H4 (cell line): ENCODE results near the gene CACNA1A. TPM values are rescaled to one million over a fixed set of nuclear protein-coding genes. Genes with fewer than 3 reads are reported as not detected.

Experiments used
- DNase-seq: peaks from one replicate; pipeline ENCODE4 v3.0.0-alpha.2; 2015; ENCODE audit warnings: low spot score
- total RNA-seq: library from RNA; depleted of rRNA; stranded (reverse); fragments of >200 nt; shearing (Covaris generic); gene quantifications from 2 replicates; pipeline ENCODE4 v1.2.3, GENCODE V29; 2014

Gene CACNA1A
- total RNA-seq, 1 experiment from 2014 or later, result 0.08 TPM

GRCh38 chr19:13234518-13234917 is 271.8 kb downstream of the CACNA1A start:
- no peak for DNase-seq

- no peak for DNase-seq
These were observed 274.6 kb downstream of the CACNA1A start for GRCh38 chr19:13231663-13232062.

GRCh38 chr19:13229246-13229645 is 277.0 kb downstream of the CACNA1A start:
- no peak for DNase-seq

GRCh38 chr19:13228561-13228960 is 277.7 kb downstream of the CACNA1A start:
- DNase-seq, result no peak

- no peak for DNase-seq
These were observed 279.3 kb downstream of the CACNA1A start for GRCh38 chr19:13226983-13227382.

- no peak for DNase-seq
These were observed 280.1 kb downstream of the CACNA1A start for GRCh38 chr19:13225973-13226865.

GRCh38 chr19:13225085-13225484 is 281.2 kb downstream of the CACNA1A start:
- DNase-seq, result no peak

GRCh38 chr19:13220847-13221246 is 285.4 kb downstream of the CACNA1A start:
- no peak for DNase-seq

- DNase-seq, result no peak
These were observed 290.5 kb downstream of the CACNA1A start for GRCh38 chr19:13215572-13216380.

GRCh38 chr19:13214036-13214730 is 292.1 kb downstream of the CACNA1A start:
- no peak for DNase-seq

GRCh38 chr19:13212759-13213330 is 293.4 kb downstream of the CACNA1A start:
- DNase-seq, result peak; percentile 36

- no peak for DNase-seq
These were observed 294.6 kb downstream of the CACNA1A start for GRCh38 chr19:13211426-13212308.

- no peak for DNase-seq
These were observed 295.3 kb downstream of the CACNA1A start for GRCh38 chr19:13210941-13211340.

GRCh38 chr19:13210339-13210775 is 295.9 kb downstream of the CACNA1A start:
- DNase-seq, result no peak

GRCh38 chr19:13209484-13210338 is 296.6 kb downstream of the CACNA1A start:
- no peak for DNase-seq

- DNase-seq, result no peak
These were observed 297.4 kb downstream of the CACNA1A start for GRCh38 chr19:13208672-13209483.

- DNase-seq, result no peak
These were observed 298.2 kb downstream of the CACNA1A start for GRCh38 chr19:13207846-13208671.
